ENCODE data around the gene PAPLN. TPM values are rescaled to one million over a fixed set of nuclear protein-coding genes. Genes with fewer than 3 reads are reported as not detected.

Gene PAPLN
- total and polyA plus RNA-seq, 2 experiments from 2014 or later = 2.8 to 13.2 TPM

GRCh38 chr14:73248108-73248868, 11.0 kb downstream of the PAPLN start:
- Mint-ChIP-seq H3K9me3 (no peaks in the 10 kb centered on the region), H3K4me1 (peaks cover 3% of the 10 kb centered on the region; the same call in 1 of the 3 replicates), H3K27ac (no peak overlapping the region; the same call in 1 of the 2 replicates), H3K4me3 (no peak overlapping the region), H3K27me3 (ENCODE audit: insufficient read depth, low read depth, poor library complexity) (peaks cover 9% of the 10 kb centered on the region), H3K36me3 (ENCODE audit: low read depth) (peaks cover 13% of the 10 kb centered on the region)
- Histone ChIP-seq H3K9me2 (ENCODE audit: insufficient read depth) (no peaks in the 10 kb centered on the region), H3F3A (replicated peaks; ENCODE audit: low read depth) (0 out of 2 replicates have a peak, but pooled peaks cover 3% of the 10 kb centered on the region), H4K20me1 (replicated peaks; ENCODE audit: insufficient read depth) (no peaks in the 10 kb centered on the region; the same call in 1 of the 2 replicates), H2AFZ (no peak overlapping the region), H3K4me2 (no peak overlapping the region), H3K27ac (ENCODE audit: low read depth) (no peak overlapping the region; the same call in 1 of the 2 replicates), H3K4me3 (no peak overlapping the region), H3K27me3 (ENCODE audit: insufficient read depth) (0 out of 2 replicates have a peak, but pooled peaks cover 6% of the 10 kb centered on the region), H3K4me1 (ENCODE audit: insufficient read depth) (peaks cover 11% of the 10 kb centered on the region), H3K36me3 (ENCODE audit: insufficient read depth) (no peaks in the 10 kb centered on the region), H3K79me2 (replicated peaks; ENCODE audit: insufficient read depth) (0 out of 2 replicates have a peak, but pooled peaks cover 3% of the 10 kb centered on the region)
- ATAC-seq (no peak), DNase-seq (ENCODE audit: low spot score) (no peak)
- no peak for TF ChIP-seq NANOG (IDR thresholded peaks at IDR 0.05; ENCODE audit: borderline replicate concordance)
- TF ChIP-seq, protein P1, sequence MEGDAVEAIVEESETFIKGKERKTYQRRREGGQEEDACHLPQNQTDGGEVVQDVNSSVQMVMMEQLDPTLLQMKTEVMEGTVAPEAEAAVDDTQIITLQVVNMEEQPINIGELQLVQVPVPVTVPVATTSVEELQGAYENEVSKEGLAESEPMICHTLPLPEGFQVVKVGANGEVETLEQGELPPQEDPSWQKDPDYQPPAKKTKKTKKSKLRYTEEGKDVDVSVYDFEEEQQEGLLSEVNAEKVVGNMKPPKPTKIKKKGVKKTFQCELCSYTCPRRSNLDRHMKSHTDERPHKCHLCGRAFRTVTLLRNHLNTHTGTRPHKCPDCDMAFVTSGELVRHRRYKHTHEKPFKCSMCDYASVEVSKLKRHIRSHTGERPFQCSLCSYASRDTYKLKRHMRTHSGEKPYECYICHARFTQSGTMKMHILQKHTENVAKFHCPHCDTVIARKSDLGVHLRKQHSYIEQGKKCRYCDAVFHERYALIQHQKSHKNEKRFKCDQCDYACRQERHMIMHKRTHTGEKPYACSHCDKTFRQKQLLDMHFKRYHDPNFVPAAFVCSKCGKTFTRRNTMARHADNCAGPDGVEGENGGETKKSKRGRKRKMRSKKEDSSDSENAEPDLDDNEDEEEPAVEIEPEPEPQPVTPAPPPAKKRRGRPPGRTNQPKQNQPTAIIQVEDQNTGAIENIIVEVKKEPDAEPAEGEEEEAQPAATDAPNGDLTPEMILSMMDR (conservative IDR thresholded peaks at IDR 0.05; ENCODE audit: low read depth in 2 of 2) = no peak
- TF ChIP-seq CREB1 (CRISPR knock-in tag; IDR thresholded peaks at IDR 0.05; ENCODE audit: low read depth) = no peak
- TF ChIP-seq, protein P2, sequence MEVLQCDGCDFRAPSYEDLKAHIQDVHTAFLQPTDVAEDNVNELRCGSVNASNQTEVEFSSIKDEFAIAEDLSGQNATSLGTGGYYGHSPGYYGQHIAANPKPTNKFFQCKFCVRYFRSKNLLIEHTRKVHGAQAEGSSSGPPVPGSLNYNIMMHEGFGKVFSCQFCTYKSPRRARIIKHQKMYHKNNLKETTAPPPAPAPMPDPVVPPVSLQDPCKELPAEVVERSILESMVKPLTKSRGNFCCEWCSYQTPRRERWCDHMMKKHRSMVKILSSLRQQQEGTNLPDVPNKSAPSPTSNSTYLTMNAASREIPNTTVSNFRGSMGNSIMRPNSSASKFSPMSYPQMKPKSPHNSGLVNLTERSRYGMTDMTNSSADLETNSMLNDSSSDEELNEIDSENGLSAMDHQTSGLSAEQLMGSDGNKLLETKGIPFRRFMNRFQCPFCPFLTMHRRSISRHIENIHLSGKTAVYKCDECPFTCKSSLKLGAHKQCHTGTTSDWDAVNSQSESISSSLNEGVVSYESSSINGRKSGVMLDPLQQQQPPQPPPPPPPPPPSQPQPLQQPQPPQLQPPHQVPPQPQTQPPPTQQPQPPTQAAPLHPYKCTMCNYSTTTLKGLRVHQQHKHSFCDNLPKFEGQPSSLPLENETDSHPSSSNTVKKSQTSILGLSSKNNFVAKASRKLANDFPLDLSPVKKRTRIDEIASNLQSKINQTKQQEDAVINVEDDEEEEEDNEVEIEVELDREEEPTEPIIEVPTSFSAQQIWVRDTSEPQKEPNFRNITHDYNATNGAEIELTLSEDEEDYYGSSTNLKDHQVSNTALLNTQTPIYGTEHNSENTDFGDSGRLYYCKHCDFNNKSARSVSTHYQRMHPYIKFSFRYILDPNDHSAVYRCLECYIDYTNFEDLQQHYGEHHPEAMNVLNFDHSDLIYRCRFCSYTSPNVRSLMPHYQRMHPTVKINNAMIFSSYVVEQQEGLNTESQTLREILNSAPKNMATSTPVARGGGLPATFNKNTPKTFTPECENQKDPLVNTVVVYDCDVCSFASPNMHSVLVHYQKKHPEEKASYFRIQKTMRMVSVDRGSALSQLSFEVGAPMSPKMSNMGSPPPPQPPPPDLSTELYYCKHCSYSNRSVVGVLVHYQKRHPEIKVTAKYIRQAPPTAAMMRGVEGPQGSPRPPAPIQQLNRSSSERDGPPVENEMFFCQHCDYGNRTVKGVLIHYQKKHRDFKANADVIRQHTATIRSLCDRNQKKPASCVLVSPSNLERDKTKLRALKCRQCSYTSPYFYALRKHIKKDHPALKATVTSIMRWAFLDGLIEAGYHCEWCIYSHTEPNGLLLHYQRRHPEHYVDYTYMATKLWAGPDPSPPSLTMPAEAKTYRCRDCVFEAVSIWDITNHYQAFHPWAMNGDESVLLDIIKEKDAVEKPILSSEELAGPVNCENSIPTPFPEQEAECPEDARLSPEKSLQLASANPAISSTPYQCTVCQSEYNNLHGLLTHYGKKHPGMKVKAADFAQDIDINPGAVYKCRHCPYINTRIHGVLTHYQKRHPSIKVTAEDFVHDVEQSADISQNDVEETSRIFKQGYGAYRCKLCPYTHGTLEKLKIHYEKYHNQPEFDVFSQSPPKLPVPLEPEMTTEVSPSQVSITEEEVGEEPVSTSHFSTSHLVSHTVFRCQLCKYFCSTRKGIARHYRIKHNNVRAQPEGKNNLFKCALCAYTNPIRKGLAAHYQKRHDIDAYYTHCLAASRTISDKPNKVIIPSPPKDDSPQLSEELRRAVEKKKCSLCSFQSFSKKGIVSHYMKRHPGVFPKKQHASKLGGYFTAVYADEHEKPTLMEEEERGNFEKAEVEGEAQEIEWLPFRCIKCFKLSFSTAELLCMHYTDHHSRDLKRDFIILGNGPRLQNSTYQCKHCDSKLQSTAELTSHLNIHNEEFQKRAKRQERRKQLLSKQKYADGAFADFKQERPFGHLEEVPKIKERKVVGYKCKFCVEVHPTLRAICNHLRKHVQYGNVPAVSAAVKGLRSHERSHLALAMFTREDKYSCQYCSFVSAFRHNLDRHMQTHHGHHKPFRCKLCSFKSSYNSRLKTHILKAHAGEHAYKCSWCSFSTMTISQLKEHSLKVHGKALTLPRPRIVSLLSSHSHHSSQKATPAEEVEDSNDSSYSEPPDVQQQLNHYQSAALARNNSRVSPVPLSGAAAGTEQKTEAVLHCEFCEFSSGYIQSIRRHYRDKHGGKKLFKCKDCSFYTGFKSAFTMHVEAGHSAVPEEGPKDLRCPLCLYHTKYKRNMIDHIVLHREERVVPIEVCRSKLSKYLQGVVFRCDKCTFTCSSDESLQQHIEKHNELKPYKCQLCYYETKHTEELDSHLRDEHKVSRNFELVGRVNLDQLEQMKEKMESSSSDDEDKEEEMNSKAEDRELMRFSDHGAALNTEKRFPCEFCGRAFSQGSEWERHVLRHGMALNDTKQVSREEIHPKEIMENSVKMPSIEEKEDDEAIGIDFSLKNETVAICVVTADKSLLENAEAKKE (CRISPR knock-in tag; IDR thresholded peaks at IDR 0.05) = no peak
- no peak for TF ChIP-seq EZH2 (IDR thresholded peaks at IDR 0.05; ENCODE audit: low read depth, unreplicated experiment)
- TF ChIP-seq, protein P3, sequence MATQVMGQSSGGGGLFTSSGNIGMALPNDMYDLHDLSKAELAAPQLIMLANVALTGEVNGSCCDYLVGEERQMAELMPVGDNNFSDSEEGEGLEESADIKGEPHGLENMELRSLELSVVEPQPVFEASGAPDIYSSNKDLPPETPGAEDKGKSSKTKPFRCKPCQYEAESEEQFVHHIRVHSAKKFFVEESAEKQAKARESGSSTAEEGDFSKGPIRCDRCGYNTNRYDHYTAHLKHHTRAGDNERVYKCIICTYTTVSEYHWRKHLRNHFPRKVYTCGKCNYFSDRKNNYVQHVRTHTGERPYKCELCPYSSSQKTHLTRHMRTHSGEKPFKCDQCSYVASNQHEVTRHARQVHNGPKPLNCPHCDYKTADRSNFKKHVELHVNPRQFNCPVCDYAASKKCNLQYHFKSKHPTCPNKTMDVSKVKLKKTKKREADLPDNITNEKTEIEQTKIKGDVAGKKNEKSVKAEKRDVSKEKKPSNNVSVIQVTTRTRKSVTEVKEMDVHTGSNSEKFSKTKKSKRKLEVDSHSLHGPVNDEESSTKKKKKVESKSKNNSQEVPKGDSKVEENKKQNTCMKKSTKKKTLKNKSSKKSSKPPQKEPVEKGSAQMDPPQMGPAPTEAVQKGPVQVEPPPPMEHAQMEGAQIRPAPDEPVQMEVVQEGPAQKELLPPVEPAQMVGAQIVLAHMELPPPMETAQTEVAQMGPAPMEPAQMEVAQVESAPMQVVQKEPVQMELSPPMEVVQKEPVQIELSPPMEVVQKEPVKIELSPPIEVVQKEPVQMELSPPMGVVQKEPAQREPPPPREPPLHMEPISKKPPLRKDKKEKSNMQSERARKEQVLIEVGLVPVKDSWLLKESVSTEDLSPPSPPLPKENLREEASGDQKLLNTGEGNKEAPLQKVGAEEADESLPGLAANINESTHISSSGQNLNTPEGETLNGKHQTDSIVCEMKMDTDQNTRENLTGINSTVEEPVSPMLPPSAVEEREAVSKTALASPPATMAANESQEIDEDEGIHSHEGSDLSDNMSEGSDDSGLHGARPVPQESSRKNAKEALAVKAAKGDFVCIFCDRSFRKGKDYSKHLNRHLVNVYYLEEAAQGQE (IDR thresholded peaks at IDR 0.05; ENCODE audit: unreplicated experiment) = no peak
- TF ChIP-seq ZNF114 (CRISPR knock-in tag; IDR thresholded peaks at IDR 0.05) = no peak
- TF ChIP-seq EZH2phosphoT487 (IDR thresholded peaks at IDR 0.05; ENCODE audit: unreplicated experiment) = no peak
- TF ChIP-seq ZNF331 (CRISPR knock-in tag; IDR thresholded peaks at IDR 0.05; ENCODE audit: low read depth) = no peak
- no peak for TF ChIP-seq POLR2AphosphoS5 (IDR thresholded peaks at IDR 0.05; ENCODE audit: low read depth)
- TF ChIP-seq, protein P4, sequence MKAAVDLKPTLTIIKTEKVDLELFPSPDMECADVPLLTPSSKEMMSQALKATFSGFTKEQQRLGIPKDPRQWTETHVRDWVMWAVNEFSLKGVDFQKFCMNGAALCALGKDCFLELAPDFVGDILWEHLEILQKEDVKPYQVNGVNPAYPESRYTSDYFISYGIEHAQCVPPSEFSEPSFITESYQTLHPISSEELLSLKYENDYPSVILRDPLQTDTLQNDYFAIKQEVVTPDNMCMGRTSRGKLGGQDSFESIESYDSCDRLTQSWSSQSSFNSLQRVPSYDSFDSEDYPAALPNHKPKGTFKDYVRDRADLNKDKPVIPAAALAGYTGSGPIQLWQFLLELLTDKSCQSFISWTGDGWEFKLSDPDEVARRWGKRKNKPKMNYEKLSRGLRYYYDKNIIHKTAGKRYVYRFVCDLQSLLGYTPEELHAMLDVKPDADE (IDR thresholded peaks at IDR 0.05) = no peak
- TF ChIP-seq JUNB (IDR thresholded peaks at IDR 0.05; ENCODE audit: unreplicated experiment) = no peak
- no peak for TF ChIP-seq STAT1 (IDR thresholded peaks at IDR 0.05; ENCODE audit: unreplicated experiment)

Measured in GM23338 (cell line).